ENCODE measurements around the gene MACO1.

GRCh38 chr1:25525361-25525688, 94.6 kb downstream of the MACO1 start:
- TF ChIP-seq CTCF (conservative IDR thresholded peaks at IDR 0.05) (no peak), ZFX (IDR thresholded peaks at IDR 0.05) (no peak)
